Fibroblast of the aortic adventitia (primary cell): ENCODE data around the gene TRIOBP. TPM values are rescaled to one million over a fixed set of nuclear protein-coding genes. Genes with fewer than 3 reads are reported as not detected.

ENCODE experiments used
- DNase-seq: peaks from one replicate; pipeline ENCODE4 v3.0.0-alpha.2; 2010; ENCODE audit warnings: low read depth
- H3K4me3 ChIP-seq: 2 replicates; pipeline ENCODE4 v1.5.1; 2011; ENCODE audit warnings: low read depth, mild to moderate bottlenecking, control low read depth, low read length, moderate library complexity
- CTCF ChIP-seq: IDR thresholded peaks from 2 replicates; pipeline ENCODE4 v1.5.1; 2011; ENCODE audit warnings: mild to moderate bottlenecking, low read length, control low read depth, inconsistent platforms; ENCODE audit not compliant: insufficient read depth
- total RNA-seq: library from RNA; depleted of rRNA; stranded (reverse); fragments of >200 nt; gene quantifications from 2 replicates; pipeline ENCODE4 v1.2.3, GENCODE V29; 2012; ENCODE audit warnings: low replicate concordance

Gene TRIOBP
- total RNA-seq, 1 donor: 151 TPM

- no peak for DNase-seq
- no peak for TF ChIP-seq CTCF
- H3K4me3 ChIP-seq: no peak overlapping the region
These were observed 37.5 kb downstream of the TRIOBP start for GRCh38 chr22:37734402-37734700.

GRCh38 chr22:37734964-37735451 is 38.2 kb downstream of the TRIOBP start:
- no peak for DNase-seq
- TF ChIP-seq CTCF: peak; percentile 51

GRCh38 chr22:37739035-37739434 is 42.2 kb downstream of the TRIOBP start:
- H3K4me3 ChIP-seq: no peak overlapping the region
- TF ChIP-seq CTCF: no peak
- peak; percentile 78 for DNase-seq

More at GRCh38 chr22:37734964-37735451, 38.2 kb downstream of the TRIOBP start:
- H3K4me3 ChIP-seq: no peak overlapping the region

GRCh38 chr22:37739611-37740049 is 42.8 kb downstream of the TRIOBP start:
- H3K4me3 ChIP-seq: no peak overlapping the region
- no peak for DNase-seq
- no peak for TF ChIP-seq CTCF

GRCh38 chr22:37740455-37741311 is 43.8 kb downstream of the TRIOBP start:
- no peak for TF ChIP-seq CTCF
- no peak overlapping the region for H3K4me3 ChIP-seq
- DNase-seq: no peak

- TF ChIP-seq CTCF: no peak
- no peak overlapping the region for H3K4me3 ChIP-seq
- peak; percentile 99 for DNase-seq
These were observed 44.5 kb downstream of the TRIOBP start for GRCh38 chr22:37741312-37741795.
